HG02981 (cell line): ENCODE results near the gene ADAMTS7.
"Not testable (repeated sequence)": the region's sequence is repeated elsewhere in the genome, so short reads cannot be mapped to it uniquely, and the experiment has no call there.

Experiments
- ATAC-seq: cut with Tn5 transposase; IDR thresholded peaks from one replicate; pipeline ENCODE4 v1.9.1; 2021; ENCODE audit warnings: mild to moderate bottlenecking, moderate library complexity; ENCODE audit not compliant: unreplicated experiment

Gene ADAMTS7

DNA sequence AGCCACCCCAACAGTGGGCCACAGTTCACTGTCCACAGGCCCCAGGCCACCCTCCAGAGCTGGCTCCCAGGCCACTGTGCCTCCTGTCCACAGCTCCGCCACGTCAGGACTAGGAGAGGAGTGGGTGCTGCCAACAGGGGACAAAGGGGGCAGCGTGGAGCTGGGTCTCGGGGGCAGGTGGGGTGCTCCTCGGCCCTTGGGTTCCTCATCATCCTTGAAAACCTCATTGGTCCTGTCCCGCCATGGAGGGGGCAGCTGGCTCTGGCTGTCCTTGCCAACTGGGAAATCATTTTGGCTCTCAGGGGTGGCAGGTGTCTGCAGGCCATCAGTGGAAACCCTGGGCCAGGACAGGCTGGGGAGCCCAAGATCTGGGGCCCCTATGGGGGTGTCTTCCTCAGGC lies 45.2 kb downstream of the ADAMTS7 start:
- ATAC-seq, result no peak

DNA sequence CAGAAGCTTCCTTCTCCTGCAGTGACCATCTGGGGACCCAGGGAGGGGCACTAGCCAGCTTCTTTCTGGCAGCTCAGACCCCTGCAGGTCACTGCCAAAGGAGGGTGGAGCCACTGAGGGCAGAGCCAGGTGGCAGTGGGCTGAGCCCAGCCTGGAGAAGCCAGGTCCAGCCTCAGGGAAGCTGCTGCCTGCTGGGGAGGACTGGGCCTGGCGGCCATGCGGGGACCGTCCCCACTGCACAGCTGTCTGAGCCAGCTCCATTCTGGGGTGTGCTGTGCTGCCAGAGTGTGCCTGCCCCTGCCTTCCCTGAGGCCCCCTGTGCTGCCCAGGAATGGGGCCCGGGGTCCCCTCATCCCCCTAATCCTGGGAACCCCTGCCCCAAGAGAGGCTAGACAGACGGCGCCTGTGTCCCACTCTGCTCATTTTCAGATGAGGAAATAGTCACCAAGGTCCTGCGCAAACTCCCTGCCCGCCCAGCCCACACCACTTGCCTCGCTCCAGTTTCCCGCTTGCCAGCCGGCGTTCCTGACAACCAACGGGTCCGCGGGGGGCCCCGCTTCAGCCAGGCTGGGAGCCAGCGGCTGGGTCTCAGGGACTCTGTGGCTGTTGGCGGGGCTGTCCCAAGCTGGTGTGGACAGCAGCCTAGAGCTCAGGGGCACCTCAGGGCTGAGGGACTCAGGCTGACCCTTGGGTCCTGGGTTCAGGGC lies 46.0 kb downstream of the ADAMTS7 start:
- ATAC-seq, result not testable (repeated sequence)

DNA sequence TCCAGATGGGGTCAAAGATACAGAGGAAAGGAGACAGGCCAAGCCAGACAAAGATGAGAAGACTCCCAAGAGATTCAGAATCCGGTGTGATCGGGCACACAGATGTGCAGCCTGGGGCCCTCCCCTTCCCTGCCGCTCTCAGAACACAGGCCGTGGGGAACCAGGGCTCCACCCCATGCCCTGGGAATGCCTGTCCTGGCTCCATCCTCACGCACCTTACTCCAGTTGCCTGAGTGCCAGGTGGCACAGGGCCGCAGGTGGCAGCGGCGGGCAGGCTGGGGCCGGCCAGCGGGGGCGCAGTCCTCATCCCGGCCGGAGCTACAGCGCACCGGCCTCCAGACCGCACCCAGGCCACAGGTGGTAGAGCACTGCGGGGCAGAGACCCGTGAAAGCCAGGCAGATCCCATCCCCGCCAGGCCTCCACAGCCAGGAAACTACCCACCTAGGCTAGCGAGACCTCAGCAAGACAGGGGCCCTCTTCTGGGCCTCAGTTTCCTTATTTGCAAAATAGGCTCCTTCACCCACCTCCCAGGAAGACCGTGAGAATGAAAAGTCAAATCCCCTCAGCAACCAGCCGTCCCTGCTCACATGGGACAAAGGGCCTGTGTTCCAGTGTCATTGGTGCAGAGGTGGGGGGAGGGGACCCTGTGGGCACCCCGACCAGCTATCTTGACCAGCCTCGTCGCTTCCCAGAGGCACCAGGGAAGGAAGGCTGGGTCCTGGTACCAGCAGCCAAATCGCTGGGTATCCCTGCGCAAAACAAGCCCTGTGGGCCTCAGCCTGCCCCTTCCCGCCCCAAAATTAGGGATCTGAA lies 46.7 kb downstream of the ADAMTS7 start:
- not testable (repeated sequence) for ATAC-seq

DNA sequence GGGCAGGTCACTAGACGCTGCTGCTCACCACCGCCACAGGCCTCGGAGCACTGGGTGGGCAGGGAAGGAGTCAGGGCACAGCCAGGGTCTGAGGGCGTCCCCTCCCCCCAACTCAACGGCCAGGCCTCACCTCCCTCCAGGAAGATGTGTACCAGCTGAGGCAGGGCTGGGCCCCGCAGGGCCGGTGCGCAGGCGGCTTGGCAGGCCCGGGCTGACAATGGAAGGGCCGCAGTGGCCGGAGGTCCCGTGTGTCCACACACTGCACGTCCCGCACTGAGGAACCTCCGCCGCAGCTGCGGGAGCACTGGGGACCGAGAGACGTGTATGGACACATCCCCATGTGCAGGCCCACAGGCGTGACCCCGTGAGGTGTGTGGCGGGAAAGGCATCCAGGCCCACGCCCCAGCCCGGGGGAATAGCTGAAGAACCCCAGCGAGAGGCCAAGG lies 47.4 kb downstream of the ADAMTS7 start:
- ATAC-seq, result no peak

DNA sequence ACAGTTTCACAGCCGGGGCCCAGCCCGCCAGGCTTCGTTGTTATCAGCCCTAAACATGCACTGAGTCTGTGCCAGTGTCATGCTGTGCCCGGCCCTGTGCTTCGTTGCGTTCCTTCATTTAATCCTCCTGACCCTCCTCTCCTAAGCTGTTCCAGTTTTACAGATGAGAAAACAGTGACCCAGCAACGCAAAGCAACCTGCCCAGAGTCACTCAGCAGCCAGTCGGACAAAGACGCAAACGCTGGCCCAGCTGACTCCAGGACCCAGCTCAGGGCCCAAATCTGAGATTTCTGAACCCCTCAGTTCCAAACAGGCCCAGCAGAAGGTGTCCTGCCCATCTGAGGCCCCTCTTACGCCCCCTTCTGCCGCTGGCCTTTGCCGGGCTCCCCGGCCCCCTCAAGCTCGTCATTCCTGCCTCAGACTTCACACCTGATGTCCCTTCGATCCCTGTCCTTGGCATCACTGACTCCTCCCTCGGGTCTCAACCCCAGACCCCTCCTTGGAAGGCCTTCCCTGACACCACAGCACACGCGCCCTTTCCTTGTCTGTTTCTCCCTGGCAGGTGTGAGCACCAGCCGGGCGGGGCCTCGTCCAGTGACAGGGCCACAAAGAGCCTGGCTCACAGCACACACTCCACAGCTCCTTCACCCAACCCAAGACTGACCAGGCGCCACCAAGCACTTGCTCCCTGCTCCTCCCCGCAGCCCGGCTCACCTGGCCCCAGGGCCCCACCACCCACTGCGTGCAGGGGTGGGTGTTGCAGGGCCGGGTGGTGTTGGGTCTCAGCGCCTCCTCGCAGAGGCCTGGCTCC lies 48.1 kb downstream of the ADAMTS7 start:
- ATAC-seq, result no peak

DNA sequence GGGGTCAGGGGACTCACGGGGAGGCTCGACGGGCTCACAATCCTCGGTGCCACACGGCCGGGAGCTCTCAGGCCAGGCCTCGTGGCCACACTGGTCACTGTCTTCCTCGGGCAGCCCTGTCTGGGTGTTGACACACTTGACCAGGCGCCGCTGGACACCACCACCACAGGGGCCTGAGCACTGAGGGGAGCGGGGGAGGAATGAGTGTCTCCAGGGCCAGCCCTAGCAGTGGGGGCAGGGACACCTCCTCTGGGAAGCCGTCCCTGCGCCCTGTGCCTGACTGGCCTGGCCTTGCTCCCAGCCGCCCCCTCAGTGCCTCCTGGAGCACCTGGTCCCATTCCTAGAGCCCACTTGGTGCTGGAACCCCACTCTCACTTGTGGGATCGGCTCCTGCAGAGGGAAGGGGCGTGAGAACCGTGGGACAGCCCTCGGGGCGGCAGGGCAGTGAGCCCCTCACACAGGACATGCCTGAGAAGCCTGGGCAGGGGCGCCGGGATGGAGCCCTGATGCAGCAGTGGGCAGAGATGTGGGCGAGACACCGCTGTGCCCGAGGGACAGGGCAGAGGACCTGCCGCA lies 48.8 kb downstream of the ADAMTS7 start:
- not testable (repeated sequence) for ATAC-seq

DNA sequence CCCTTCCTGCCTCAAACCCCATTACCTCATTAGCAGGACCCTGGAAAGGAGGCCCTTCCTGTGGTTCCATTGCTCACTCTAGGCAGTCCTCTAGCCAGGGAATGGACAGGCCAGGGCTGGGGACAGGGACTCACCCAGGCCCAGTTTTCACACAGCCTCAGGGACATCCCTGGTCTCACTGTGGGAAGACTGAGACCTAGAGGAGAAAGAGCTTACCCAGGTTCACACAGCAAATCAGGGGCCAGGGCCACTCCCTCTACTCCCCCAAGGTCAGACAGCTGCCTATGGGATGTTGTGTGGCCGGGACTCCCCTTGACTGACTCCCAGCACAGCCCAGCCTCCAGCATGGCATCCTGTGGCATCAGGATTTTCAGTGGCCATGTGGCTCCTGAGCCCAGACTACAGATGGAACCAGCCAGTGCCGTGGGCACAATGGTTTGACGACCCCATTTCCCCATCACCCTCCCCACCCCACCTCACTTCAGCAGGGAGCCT lies 49.3 kb downstream of the ADAMTS7 start:
- no peak for ATAC-seq

DNA sequence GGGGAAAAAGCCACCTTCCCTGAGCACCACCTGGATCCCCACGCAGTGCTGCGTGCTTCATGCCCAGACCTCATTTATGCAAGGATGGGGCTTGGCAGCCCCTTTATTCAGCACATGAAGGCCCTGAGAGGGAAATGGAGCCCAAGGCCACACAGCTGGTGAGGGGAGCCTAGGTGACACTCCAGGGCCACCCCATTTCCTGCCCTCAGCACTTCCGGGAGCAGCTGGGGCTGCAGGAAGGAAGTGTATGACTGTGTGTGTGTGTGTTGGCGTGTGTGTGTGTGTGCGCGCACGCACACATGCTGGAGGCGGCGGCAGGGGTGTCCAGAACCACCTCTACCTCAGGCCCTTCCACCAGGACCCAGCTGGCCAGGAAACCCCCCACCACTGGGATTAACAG lies 49.8 kb downstream of the ADAMTS7 start:
- peak; percentile 36 for ATAC-seq

DNA sequence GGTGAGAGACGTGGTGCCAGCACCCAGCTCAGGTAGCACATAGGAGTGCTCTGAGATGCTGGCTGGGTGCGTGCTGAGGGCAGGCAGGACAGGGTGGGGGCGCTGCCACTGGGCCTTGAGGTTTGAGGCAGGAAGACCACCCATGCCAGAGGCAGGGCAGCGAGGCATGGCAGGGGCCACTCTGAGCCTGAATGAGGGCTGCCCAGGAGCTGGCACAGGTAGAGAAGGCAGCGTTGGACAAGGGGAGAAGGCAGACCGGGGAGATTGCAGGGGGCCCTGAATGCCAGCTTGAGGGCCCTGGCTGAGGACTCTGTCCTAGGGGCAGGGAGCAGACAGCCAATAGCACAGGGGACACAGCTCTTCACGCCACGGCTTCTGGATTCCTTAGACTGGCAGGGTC lies 50.2 kb downstream of the ADAMTS7 start:
- no peak for ATAC-seq

DNA sequence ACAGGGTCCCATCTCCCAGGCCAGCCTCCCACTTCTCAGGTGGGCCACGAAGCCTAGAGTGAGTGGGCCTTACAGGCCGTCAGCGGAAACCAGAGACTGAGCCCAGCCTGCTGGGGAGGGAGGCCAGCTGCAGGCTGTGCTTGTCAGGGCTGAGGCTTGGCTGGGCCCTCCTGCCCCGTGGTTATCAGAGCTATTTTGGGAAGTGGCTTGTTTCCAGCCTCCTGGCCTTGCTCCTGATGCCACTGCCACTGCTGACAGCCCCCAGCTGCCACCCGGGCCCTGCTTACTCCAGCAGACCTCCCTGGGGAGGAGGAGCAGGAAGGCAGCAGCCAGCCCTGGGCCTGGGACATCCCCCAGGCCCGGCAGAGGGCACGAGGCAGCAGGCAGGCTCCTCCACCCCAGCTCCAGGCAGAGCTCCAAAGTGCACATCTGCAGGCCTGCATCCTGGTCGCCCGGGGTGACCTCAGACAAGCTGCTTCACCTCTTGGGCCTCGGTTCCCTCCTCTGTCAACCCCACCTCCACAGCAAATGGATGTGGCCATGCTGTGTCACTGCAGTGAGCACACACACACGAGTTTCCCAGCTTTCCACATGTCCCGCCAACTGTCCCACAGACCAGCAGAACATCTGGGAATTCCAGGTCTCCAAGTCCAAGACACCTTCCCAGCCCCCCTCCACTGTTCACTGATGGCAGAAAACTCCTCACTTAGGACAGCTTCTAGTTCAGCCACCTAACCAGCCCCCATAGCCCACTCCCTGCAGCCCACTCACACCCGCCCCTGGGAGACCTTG lies 51.0 kb downstream of the ADAMTS7 start:
- ATAC-seq, result not testable (repeated sequence)

DNA sequence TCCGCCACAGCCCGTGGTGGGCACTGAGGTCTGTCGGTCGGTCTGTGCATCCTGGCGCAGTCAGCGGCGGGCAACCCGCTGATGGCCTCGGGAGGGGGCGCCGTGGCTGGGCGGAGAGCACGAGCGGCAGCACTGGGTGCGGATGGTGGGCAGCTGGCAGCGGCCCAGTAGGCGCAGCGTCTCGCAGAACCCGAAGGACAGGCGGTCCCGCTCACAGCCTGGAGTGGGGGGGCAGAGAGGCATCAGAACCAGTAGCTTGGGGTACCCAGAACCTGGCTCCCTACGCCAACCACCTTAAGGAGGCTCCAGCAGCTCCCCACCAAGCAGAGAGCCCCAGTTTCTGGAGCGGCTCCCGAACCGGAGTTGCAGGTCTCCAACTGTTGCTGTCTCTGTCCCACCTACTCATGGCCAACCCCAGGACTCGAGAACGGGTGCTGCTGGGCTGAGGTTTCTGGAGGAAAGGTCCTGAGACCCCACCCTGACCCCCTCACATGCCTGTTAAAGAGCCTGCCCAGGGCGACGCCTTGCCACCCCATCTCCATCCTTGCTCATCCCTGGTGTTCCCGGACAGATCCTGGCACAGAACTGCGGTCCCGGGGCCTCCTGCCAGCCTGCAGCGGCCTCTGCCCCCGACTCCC lies 51.8 kb downstream of the ADAMTS7 start:
- ATAC-seq, result not testable (repeated sequence)

DNA sequence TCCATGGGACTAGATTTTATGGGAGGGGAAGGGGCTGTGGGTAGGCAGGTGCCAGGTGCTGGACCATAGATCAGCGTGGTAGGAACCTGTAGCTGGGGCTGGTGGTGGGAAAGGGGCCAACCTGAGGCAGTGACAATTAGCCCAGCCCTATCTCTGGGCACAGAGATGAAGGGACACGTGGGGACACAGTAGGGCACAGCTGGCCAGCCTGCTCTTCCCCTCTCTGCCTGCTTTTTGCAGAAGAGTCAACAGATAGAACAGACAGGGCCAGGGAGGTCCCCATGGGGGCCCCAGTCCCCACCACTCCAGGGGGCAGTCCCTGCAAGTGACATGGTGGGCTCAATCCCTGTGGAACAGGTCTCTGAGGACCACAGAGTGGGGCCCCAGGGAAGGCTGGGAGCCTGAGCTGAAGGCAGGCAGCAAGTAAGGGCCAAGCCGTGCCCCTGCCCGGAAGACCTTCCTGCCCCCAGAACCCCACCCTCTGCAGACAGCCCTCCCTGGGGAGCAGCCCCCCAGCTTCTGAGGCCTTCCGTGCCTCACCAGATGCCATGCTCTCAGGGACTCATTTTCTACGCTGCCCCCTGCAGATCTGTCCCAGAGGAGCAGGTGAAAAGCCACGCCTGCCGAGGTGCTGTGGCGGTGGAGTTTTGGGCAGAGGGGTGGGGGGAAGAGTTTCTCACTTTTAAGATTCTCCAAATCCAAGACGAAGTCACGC lies 52.6 kb downstream of the ADAMTS7 start:
- not testable (repeated sequence) for ATAC-seq

DNA sequence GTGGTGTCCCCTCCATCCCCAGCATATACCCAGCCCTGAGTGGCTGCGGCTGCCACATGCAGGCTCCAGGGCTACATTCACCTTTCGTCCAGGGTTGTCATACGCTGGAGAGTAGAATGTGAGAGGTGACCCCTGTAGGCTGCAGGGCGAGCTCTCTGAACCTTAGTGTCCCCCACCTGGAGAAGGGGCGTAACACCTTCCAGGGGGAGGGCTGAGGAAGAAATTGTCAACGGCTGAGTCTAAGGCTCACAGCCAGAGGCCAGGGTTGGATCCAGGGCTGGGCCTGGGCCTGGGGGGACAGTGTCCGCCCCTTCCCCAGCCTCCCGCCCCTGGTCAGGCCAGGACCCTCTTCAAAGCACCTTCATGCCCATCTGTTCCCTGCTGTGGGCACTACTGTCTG lies 53.2 kb downstream of the ADAMTS7 start:
- ATAC-seq, result not testable (repeated sequence)

DNA sequence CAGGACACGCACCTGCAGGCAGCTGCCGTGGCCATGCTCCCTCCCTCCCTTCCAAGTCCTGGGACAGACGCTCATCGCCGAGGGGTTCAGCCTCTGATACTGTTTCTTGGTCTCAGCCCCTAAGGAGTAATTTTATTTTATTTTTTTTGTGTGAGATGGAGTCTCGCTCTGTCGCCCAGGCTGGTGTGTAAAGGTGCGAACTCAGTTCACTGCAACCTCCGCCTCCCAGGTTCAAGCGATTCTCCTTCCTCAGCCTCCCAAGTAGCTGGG lies 53.7 kb downstream of the ADAMTS7 start:
- no peak for ATAC-seq

DNA sequence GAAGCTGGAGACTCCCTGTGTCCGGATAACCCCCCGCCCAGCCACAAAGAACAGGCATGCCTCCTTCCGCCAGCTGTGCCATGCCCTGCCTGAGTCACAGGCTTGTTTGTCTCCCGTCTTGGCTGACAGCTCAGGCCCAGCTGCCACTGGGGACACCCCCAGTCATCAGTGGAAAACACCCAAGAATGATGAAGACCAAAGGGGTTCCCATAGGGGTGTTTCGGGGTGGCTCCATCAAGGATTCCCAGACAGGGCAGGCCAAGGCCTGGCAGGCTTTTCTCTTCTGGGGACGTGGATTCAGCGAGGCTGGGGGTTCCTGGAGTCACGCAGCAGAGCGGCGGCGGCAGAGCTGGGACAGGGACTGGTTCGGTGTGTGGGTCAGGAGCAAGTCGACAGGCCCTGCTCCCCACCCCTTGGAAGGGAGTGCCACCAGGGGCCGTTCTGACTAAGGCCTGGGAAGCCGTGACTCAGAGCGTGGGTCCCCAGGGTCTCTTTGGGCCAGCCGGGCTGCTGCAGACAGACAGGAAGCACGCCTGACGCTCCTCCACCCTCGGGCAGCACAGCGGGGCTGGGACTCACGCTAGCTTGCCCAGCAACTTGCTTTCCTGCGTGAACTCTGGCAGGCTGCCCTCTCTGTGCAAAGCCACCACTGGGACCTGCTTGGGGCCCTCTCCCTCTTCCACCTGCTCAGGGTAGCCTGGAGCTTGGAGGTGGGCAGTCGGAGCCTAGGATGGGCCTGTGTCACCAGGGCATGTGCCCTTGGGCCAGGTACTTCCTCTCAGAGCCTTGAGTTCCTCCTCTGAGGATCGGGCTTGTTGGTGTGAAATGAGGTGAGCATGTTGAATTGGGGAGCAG lies 54.3 kb downstream of the ADAMTS7 start:
- peak; percentile 49 for ATAC-seq

DNA sequence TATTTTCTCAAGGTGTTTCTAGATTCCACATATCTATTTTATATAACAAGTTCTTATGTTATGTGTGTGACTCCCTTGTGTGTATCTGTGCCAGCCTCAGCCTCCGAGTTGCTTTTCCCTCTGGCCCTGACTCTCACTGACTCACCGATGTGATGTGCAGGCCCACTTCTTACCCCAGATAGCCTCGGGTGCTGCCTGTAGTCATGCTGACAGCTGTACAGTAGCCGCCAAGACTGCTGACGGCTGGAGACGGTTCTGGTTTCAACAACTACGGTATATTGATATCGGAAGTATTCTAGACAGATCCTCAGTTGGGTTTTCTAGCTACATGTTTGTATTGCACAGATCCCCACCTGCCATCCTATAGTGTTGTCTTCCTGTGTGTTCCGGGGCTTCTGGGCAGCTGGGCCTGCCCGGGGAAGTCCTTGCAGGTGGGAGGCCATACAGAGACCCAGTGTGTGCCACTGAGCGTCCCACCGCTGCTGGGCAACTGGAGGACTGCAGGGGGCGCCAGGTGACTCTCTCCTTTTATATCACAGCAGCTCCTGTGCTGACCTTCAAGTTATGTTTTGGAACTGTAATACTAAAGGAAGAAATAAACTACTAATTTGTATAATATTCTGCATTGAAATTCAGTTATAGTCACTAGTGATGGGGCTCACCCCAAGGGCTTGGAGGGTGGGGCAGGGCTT lies 55.2 kb downstream of the ADAMTS7 start:
- ATAC-seq, result not testable (repeated sequence)

DNA sequence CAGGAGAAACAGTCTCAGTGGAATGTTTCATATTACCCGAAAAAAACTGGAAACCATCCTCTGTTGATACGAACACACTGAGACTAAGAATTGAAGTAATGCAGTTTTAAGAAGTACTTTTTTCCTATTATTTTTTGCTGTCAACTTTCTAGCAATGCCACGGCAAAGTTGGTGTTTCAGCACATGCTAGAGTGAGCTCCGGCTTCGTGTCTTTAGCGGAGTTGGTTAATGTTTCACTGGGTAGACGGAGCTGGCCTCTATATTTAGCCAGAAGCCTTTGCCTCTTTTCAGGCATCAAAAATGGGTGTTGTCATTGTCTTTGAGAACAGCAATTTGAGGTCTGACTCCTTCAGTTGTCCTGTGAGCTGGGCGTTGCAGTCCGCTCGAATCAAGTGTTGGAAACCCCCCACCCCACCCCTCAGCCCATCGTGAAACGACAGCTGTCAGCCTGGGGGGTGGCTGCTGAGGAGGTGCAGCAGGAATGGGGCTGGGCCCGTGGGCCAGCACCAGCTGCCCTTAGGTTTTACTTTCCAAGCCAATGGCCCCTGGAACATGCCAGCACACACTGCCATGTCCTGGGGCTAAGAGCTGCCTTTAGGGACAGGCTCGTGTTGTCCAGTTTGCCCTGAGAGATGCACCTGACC lies 56.5 kb downstream of the ADAMTS7 start:
- not testable (repeated sequence) for ATAC-seq
